ENCODE measurements around the gene USP3. TPM values are rescaled to one million over a fixed set of nuclear protein-coding genes. Genes with fewer than 3 reads are reported as not detected.

USP3 gene
- total and polyA plus RNA-seq, 2 donors (not counting 1 experiment from before 2014, with no cell fraction given): 43.4 to 152 TPM

GRCh38 chr15:63491116-63491827, 13.1 kb upstream of the USP3 start:
- Histone ChIP-seq H3K9me3 (ENCODE audit: control extremely low read depth in 1 of 3, control insufficient read depth in 2 of 3, insufficient read depth in 1 of 3, low read length in 2 of 3) (no peaks in the 10 kb centered on the region), H3K9ac (ENCODE audit: low read length) (peak overlapping the region; percentile 38), H3K36me3 (replicated peaks in 1 of 2; ENCODE audit: control extremely low read depth in 1 of 2, control insufficient read depth in 1 of 2, extremely low read depth in 1 of 2, insufficient read depth in 2 of 2, low read length in 1 of 2) (no peaks in the 10 kb centered on the region), H3K27me3 (replicated peaks in 1 of 4; ENCODE audit: control extremely low read depth in 1 of 4, control insufficient read depth in 3 of 4, insufficient read depth in 4 of 4, low read length in 3 of 4) (no peaks in the 10 kb centered on the region), H3K79me2 (ENCODE audit: control insufficient read depth, insufficient read depth, low read length) (peaks cover 8% of the 10 kb centered on the region), H3K4me3 (ENCODE audit: control extremely low read depth in 1 of 5, extremely low read depth in 1 of 5, insufficient read depth in 1 of 5, low read depth in 2 of 5, low read length in 4 of 5) (peak overlapping the region in 2 of 5 experiments; percentile 4 to 38), H3K4me1 (ENCODE audit: control insufficient read depth in 2 of 2, insufficient read depth in 2 of 2, low read length in 2 of 2) (peaks cover 41 to 62% of the 10 kb centered on the region in 2 donors), H4K20me1 (ENCODE audit: control insufficient read depth, insufficient read depth, low read length, poor library complexity, severe bottlenecking) (no peaks in the 10 kb centered on the region), H3K27ac (ENCODE audit: low read length in 2 of 2) (peak overlapping the region; percentile 59 to 61), H3K4me2 (replicated peaks; ENCODE audit: low read depth, low read length, poor library complexity, severe bottlenecking) (peak overlapping the region; percentile 62), H2AFZ (ENCODE audit: insufficient read depth, low read depth, low read length, poor library complexity, severe bottlenecking) (no peak overlapping the region)
- peak overlapping the region; percentile 85 for H3K27ac Mint-ChIP-seq
- H3K27me3 Mint-ChIP-seq: no peaks in the 10 kb centered on the region
- no CpG with 5 or more reads among the region's 5 CpGs for WGBS (ENCODE audit: insufficient coverage)
- CTCF ChIA-PET: interaction anchor here (0.9 to 7.2 kb wide), 7 partner anchors 11 to 119 kb away, joined by 4 to 142 read pairs (median 5); partner anchors contain the start of gene USP3
- intact Hi-C loops (cut with micrococcal nuclease): loop anchor here (1.0 kb wide), 1 partner anchor 12 kb away; no protein-coding TSS in a partner anchor
- peak; percentile 77 for ATAC-seq (ENCODE audit: low read depth)
- peaks cover 68% of the 10 kb centered on the region for H3K4me1 Mint-ChIP-seq
- TF ChIP-seq CTCF (IDR thresholded peaks at IDR 0.05) (no peak), EZH2 (IDR thresholded peaks at IDR 0.05; ENCODE audit: borderline replicate concordance, insufficient read depth, low read depth, low read length, poor library complexity, severe bottlenecking) (no peak)
- peak; percentile 84 for DNase-seq
- H3K4me3 Mint-ChIP-seq: peak overlapping the region; percentile 74
- POLR2A ChIA-PET: interaction anchor here (0.5 to 5.6 kb wide), 7 partner anchors 10 to 1294 kb away, joined by 3 to 69 read pairs (median 4); partner anchors contain the start of gene USP3
- no peaks in the 10 kb centered on the region for H3K9me3 Mint-ChIP-seq (ENCODE audit: insufficient read depth)

GRCh38 chr15:63491979-63492378, 12.4 kb upstream of the USP3 start:
- WGBS (ENCODE audit: insufficient coverage): no CpG with 5 or more reads among the region's 6 CpGs
- no peaks in the 10 kb centered on the region for H3K36me3 ChIP-seq (replicated peaks in 1 of 2; ENCODE audit: control extremely low read depth in 1 of 2, control insufficient read depth in 1 of 2, extremely low read depth in 1 of 2, insufficient read depth in 2 of 2, low read length in 1 of 2)
- TF ChIP-seq EZH2 (IDR thresholded peaks at IDR 0.05; ENCODE audit: borderline replicate concordance, insufficient read depth, low read depth, low read length, poor library complexity, severe bottlenecking) (no peak), CTCF (IDR thresholded peaks at IDR 0.05) (no peak)
- Mint-ChIP-seq H3K4me3 (no peak overlapping the region), H3K27ac (peak overlapping the region; percentile 78), H3K4me1 (peaks cover 63% of the 10 kb centered on the region), H3K27me3 (no peaks in the 10 kb centered on the region), H3K9me3 (ENCODE audit: insufficient read depth) (no peaks in the 10 kb centered on the region)
- peaks cover 48 to 64% of the 10 kb centered on the region in 2 donors for H3K4me1 ChIP-seq (ENCODE audit: control insufficient read depth in 2 of 2, insufficient read depth in 2 of 2, low read length in 2 of 2)
- CTCF ChIA-PET: interaction anchor here (1.0 to 7.9 kb wide), 6 partner anchors 10 to 118 kb away, joined by 3 to 96 read pairs (median 14); no protein-coding TSS in a partner anchor
- ATAC-seq (ENCODE audit: low read depth) (no peak), DNase-seq (no peak)
- H3K9ac ChIP-seq (ENCODE audit: low read length): no peak overlapping the region
- POLR2A ChIA-PET: interaction anchor here (0.7 to 3.1 kb wide), 4 partner anchors 12 to 572 kb away, joined by 3 to 13 read pairs (median 8); partner anchors contain the start of gene USP3
- no peaks in the 10 kb centered on the region for H4K20me1 ChIP-seq (ENCODE audit: control insufficient read depth, insufficient read depth, low read length, poor library complexity, severe bottlenecking)
- no peaks in the 10 kb centered on the region for H3K27me3 ChIP-seq (replicated peaks in 1 of 4; ENCODE audit: control extremely low read depth in 1 of 4, control insufficient read depth in 3 of 4, insufficient read depth in 4 of 4, low read length in 3 of 4)
- peak overlapping the region in 1 of 2 donors; percentile 20 for H3K27ac ChIP-seq (ENCODE audit: low read length in 2 of 2)
- H2AFZ ChIP-seq (ENCODE audit: insufficient read depth, low read depth, low read length, poor library complexity, severe bottlenecking): no peak overlapping the region
- intact Hi-C loops (cut with micrococcal nuclease): loop anchor here (1.0 kb wide), 1 partner anchor 13 kb away; no protein-coding TSS in a partner anchor
- no peaks in the 10 kb centered on the region for H3K9me3 ChIP-seq (ENCODE audit: control extremely low read depth in 1 of 3, control insufficient read depth in 2 of 3, insufficient read depth in 1 of 3, low read length in 2 of 3)
- H3K4me3 ChIP-seq (ENCODE audit: control extremely low read depth in 1 of 5, extremely low read depth in 1 of 5, insufficient read depth in 1 of 5, low read depth in 2 of 5, low read length in 4 of 5): no peak overlapping the region
- peaks cover 8% of the 10 kb centered on the region for H3K79me2 ChIP-seq (ENCODE audit: control insufficient read depth, insufficient read depth, low read length)
- H3K4me2 ChIP-seq (replicated peaks; ENCODE audit: low read depth, low read length, poor library complexity, severe bottlenecking): no peak overlapping the region

Data from B cell (primary cell).